B cell (primary cell): Measurements from ENCODE around the gene CKAP5. TPM values are rescaled to one million over a fixed set of nuclear protein-coding genes. Genes with fewer than 3 reads are reported as not detected.

Experiments used
- ATAC-seq: fragments of 200-7000 bp; cut with Tn5 transposase; one replicate; pipeline ENCODE4 v1.10.0; 2021; ENCODE audit warnings: low read depth, mild to moderate bottlenecking, moderate number of reproducible peaks, moderate library complexity
- CTCF ChIA-PET: fragments of 350-600 bp; sonication (Branson Sonifier 250); formaldehyde crosslinking; loops from one replicate; lab custom pipeline; 2021; ENCODE audit warnings: antibody characterized with exemption, inconsistent platforms; lab: Charles Lee
- POLR2A ChIA-PET: fragments of 350-600 bp; sonication (Branson Sonifier 250); formaldehyde crosslinking; loops from one replicate; lab custom pipeline; 2021; ENCODE audit warnings: antibody characterized with exemption; lab: Charles Lee
- DNase-seq: peaks from one replicate; pipeline ENCODE4 v3.0.0; 2013
- H2AFZ ChIP-seq: 2 replicates; pipeline ENCODE4 v1.6.1; 2012; ENCODE audit warnings: mild to moderate bottlenecking, low read depth, low read length; ENCODE audit not compliant: insufficient read depth, poor library complexity, severe bottlenecking
- H3K27ac ChIP-seq, 2 donors: 1 replicate in 1 of 2; 2 replicates in 1 of 2; pipeline ENCODE4 v1.5.1; 2012 to 2013; ENCODE audit warnings: low read length in 2 of 2, mild to moderate bottlenecking in 2 of 2, moderate library complexity in 1 of 2
- H3K27me3 ChIP-seq, 4 experiments: fragments of 200-600 bp in 1 of 4; sonication (generic) in 1 of 4; replicated peaks in 1 of 4; 1 replicate in 2 of 4; 2 replicates in 2 of 4; pipeline versions ENCODE4 v1.6.1 to v1.7.0; 2013 to 2016; ENCODE audit warnings: low read length in 3 of 4, mild to moderate bottlenecking in 2 of 4, mixed read lengths in 1 of 4, moderate library complexity in 1 of 4; ENCODE audit not compliant: insufficient read depth in 4 of 4, control insufficient read depth in 3 of 4; ENCODE audit errors: control extremely low read depth in 1 of 4
- H3K36me3 ChIP-seq, 2 experiments: replicated peaks in 1 of 2; 1 replicate in 1 of 2; 2 replicates in 1 of 2; pipeline versions ENCODE4 v1.6.1 to v1.7.1; 2013; ENCODE audit warnings: low read length in 1 of 2; ENCODE audit not compliant: insufficient read depth in 2 of 2, control insufficient read depth in 1 of 2; ENCODE audit errors: control extremely low read depth in 1 of 2, extremely low read depth in 1 of 2
- H3K4me1 ChIP-seq, 2 donors: fragments of 200-600 bp in 1 of 2; sonication (generic) in 1 of 2; 1 replicate in 1 of 2; 2 replicates in 1 of 2; pipeline versions ENCODE4 v1.5.1 to v1.6.1; 2013 to 2017; ENCODE audit warnings: low read length in 2 of 2; ENCODE audit not compliant: control insufficient read depth in 2 of 2, insufficient read depth in 2 of 2
- H3K4me2 ChIP-seq: replicated peaks from 2 replicates; pipeline ENCODE3; 2012; ENCODE audit warnings: mild to moderate bottlenecking, low read depth, low read length; ENCODE audit not compliant: poor library complexity, severe bottlenecking
- H3K4me3 ChIP-seq, 5 experiments: fragments of 200-600 bp in 1 of 5; sonication (generic) in 1 of 5; 1 replicate in 3 of 5; 2 replicates in 2 of 5; pipeline versions ENCODE4 v1.5.1 to v1.7.0; 2011 to 2016; ENCODE audit warnings: low read length in 4 of 5, mild to moderate bottlenecking in 4 of 5, low read depth in 2 of 5, control low read depth in 1 of 5, moderate library complexity in 1 of 5; ENCODE audit not compliant: insufficient read depth in 1 of 5; ENCODE audit errors: control extremely low read depth in 1 of 5, extremely low read depth in 1 of 5
- H3K79me2 ChIP-seq: fragments of 200-600 bp; sonication (generic); one replicate; pipeline ENCODE4 v1.6.0; 2016; ENCODE audit warnings: low read length; ENCODE audit not compliant: control insufficient read depth, insufficient read depth
- H3K9ac ChIP-seq: fragments of 200-600 bp; sonication (generic); 2 replicates; pipeline ENCODE4 v1.6.1; 2017; ENCODE audit warnings: mild to moderate bottlenecking, low read length, moderate library complexity
- H3K9me3 ChIP-seq, 3 donors: one replicate each; pipeline versions ENCODE4 v1.6.1 to v1.7.1; 2013; ENCODE audit warnings: low read length in 2 of 3; ENCODE audit not compliant: control insufficient read depth in 2 of 3, insufficient read depth in 1 of 3; ENCODE audit errors: control extremely low read depth in 1 of 3
- H4K20me1 ChIP-seq: 2 replicates; pipeline ENCODE4 v1.6.0; 2012; ENCODE audit warnings: mild to moderate bottlenecking, low read length; ENCODE audit not compliant: insufficient read depth, control insufficient read depth, poor library complexity, severe bottlenecking
- H3K27ac Mint-ChIP-seq: one replicate; pipeline ENCODE4 v1.8.0; 2021; ENCODE audit warnings: mixed read lengths
- H3K27me3 Mint-ChIP-seq: one replicate; pipeline ENCODE4 v1.8.0; 2021; ENCODE audit warnings: mixed read lengths
- H3K4me1 Mint-ChIP-seq: one replicate; pipeline ENCODE4 v1.8.0; 2021; ENCODE audit warnings: mixed read lengths
- H3K4me3 Mint-ChIP-seq: one replicate; pipeline ENCODE4 v1.8.0; 2021; ENCODE audit warnings: mixed read lengths
- H3K9me3 Mint-ChIP-seq: one replicate; pipeline ENCODE4 v1.8.0; 2022; ENCODE audit warnings: mixed read lengths; ENCODE audit not compliant: insufficient read depth
- CTCF ChIP-seq: fragments of 200-600 bp; IDR thresholded peaks from one replicate; pipeline ENCODE4 v1.8.0; 2022; ENCODE audit warnings: antibody characterized with exemption, mild to moderate bottlenecking
- EZH2 ChIP-seq: IDR thresholded peaks from 2 replicates; pipeline ENCODE4 v1.6.1; 2012; ENCODE audit warnings: borderline replicate concordance, low read depth, mild to moderate bottlenecking, moderate library complexity, low read length; ENCODE audit not compliant: insufficient read depth, poor library complexity, severe bottlenecking
- WGBS: methylation state at CpG from one replicate; pipeline ENCODE4 v1.1.5; 2013; ENCODE audit warnings: missing lambda C conversion rate; ENCODE audit not compliant: insufficient coverage; 5-methylcytosine and 5-hydroxymethylcytosine counted together
- intact Hi-C: fragments of 100-400 bp; cut with micrococcal nuclease; formaldehyde crosslinking; loops from one replicate; pipeline ENCODE4 v1.10.0; 2022
- polyA plus RNA-seq: library from polyadenylated mRNA; depleted of rRNA; stranded (reverse); fragments of >200 nt; gene quantifications from 2 replicates; pipeline ENCODE4 v1.2.3, GENCODE V29; 2012
- total RNA-seq, 2 donors: library from RNA; stranded (reverse); fragments of 120-200 nt in 1 of 2; gene quantifications; 1 replicate in 1 of 2; 2 replicates in 1 of 2; pipeline versions ENCODE4 v1.2.3 to v1.2.4, GENCODE V29; 2013 to 2022

Gene CKAP5
- total and polyA plus RNA-seq, 2 donors (not counting 1 experiment from before 2014, with no cell fraction given): 7.3 to 54.3 TPM

GRCh38 chr11:46894961-46895360, 48.9 kb upstream of the CKAP5 start:
- CTCF ChIA-PET: interaction anchor here (1.4 to 3.3 kb wide), 2 partner anchors 8 to 259 kb away, joined by 5 to 16 read pairs; no protein-coding TSS in a partner anchor
- no peak for TF ChIP-seq CTCF
- TF ChIP-seq EZH2: no peak

GRCh38 chr11:46894506-46894905, 48.4 kb upstream of the CKAP5 start:
- Histone ChIP-seq H3K4me2 (no peak overlapping the region), H3K79me2 (no peaks in the 10 kb centered on the region), H2AFZ (no peak overlapping the region), H3K27me3 (no peaks in the 10 kb centered on the region), H3K4me1 (peaks cover 0 to 6% of the 10 kb centered on the region in 2 donors), H3K36me3 (no peaks in the 10 kb centered on the region), H3K9me3 (no peaks in the 10 kb centered on the region), H3K4me3 (no peak overlapping the region), H3K9ac (no peak overlapping the region), H4K20me1 (no peaks in the 10 kb centered on the region), H3K27ac (no peak overlapping the region)
- Mint-ChIP-seq H3K9me3 (no peaks in the 10 kb centered on the region), H3K4me3 (no peak overlapping the region), H3K27me3 (peaks cover 2% of the 10 kb centered on the region), H3K27ac (no peak overlapping the region), H3K4me1 (peaks cover 4% of the 10 kb centered on the region)
- ATAC-seq: no peak
- no peak for DNase-seq
- CTCF ChIA-PET: interaction anchor here (1.4 to 3.3 kb wide), 2 partner anchors 19 to 260 kb away, joined by 3 to 16 read pairs; no protein-coding TSS in a partner anchor
- WGBS: 94% methylated on average over 16 of the region's 16 CpGs
- TF ChIP-seq CTCF (no peak), EZH2 (no peak)
- POLR2A ChIA-PET: no interaction called here
- intact Hi-C loops: no loop called here

More at GRCh38 chr11:46894961-46895360, 48.9 kb upstream of the CKAP5 start:
- Mint-ChIP-seq H3K27me3 (no peaks in the 10 kb centered on the region), H3K4me1 (no peaks in the 10 kb centered on the region), H3K27ac (no peak overlapping the region), H3K4me3 (no peak overlapping the region), H3K9me3 (no peaks in the 10 kb centered on the region)
- Histone ChIP-seq H3K27me3 (no peaks in the 10 kb centered on the region), H3K4me1 (peaks cover 0 to 1% of the 10 kb centered on the region in 2 donors), H3K79me2 (no peaks in the 10 kb centered on the region), H3K27ac (no peak overlapping the region), H3K36me3 (no peaks in the 10 kb centered on the region), H4K20me1 (no peaks in the 10 kb centered on the region), H3K9me3 (no peaks in the 10 kb centered on the region), H3K9ac (no peak overlapping the region), H2AFZ (no peak overlapping the region), H3K4me3 (no peak overlapping the region), H3K4me2 (no peak overlapping the region)
- ATAC-seq (no peak), DNase-seq (no peak)
- 89% methylated on average over 8 of the region's 10 CpGs for WGBS
- intact Hi-C loops: no loop called here
- POLR2A ChIA-PET: no interaction called here
